Neural crest cell (in vitro differentiated cells): Measurements from ENCODE around the gene COL5A1. TPM values are rescaled to one million over a fixed set of nuclear protein-coding genes. Genes with fewer than 3 reads are reported as not detected.

Source experiments
- DNase-seq: peaks from one replicate; pipeline ENCODE4 v3.0.0; 2021; ENCODE audit warnings: low read depth, mixed read lengths, low spot score
- H3K27ac Mint-ChIP-seq: one replicate; pipeline ENCODE4 v1.8.0; 2021; ENCODE audit warnings: mild to moderate bottlenecking, mixed read lengths; ENCODE audit not compliant: unreplicated experiment
- H3K27me3 Mint-ChIP-seq: 2 replicates; pipeline ENCODE4 v1.8.0; 2021; ENCODE audit warnings: low read depth, mild to moderate bottlenecking, mixed read lengths
- H3K36me3 Mint-ChIP-seq: 2 replicates; pipeline ENCODE4 v1.8.0; 2021; ENCODE audit warnings: low read depth, mild to moderate bottlenecking, mixed read lengths
- H3K4me1 Mint-ChIP-seq: 2 replicates; pipeline ENCODE4 v1.8.0; 2021; ENCODE audit warnings: mixed read lengths
- H3K4me3 Mint-ChIP-seq: one replicate; pipeline ENCODE4 v1.8.0; 2021; ENCODE audit warnings: mild to moderate bottlenecking, mixed read lengths
- H3K9me3 Mint-ChIP-seq: 2 replicates; pipeline ENCODE4 v1.8.0; 2021; ENCODE audit warnings: mixed read lengths
- total RNA-seq: library from RNA; stranded (reverse); gene quantifications from 2 replicates; pipeline ENCODE4 v1.2.1, GENCODE V29; 2021
- TF ChIP-seq, protein P1 (sequence below): fragments of 200-600 bp; sonication (generic); conservative IDR thresholded peaks from 2 replicates; pipeline ENCODE4 v1.5.0; 2021; ENCODE audit warnings: antibody characterized with exemption, mild to moderate bottlenecking

COL5A1 gene
- total RNA-seq, 1 donor from 2014 or later, result 19.4 TPM

DNA sequence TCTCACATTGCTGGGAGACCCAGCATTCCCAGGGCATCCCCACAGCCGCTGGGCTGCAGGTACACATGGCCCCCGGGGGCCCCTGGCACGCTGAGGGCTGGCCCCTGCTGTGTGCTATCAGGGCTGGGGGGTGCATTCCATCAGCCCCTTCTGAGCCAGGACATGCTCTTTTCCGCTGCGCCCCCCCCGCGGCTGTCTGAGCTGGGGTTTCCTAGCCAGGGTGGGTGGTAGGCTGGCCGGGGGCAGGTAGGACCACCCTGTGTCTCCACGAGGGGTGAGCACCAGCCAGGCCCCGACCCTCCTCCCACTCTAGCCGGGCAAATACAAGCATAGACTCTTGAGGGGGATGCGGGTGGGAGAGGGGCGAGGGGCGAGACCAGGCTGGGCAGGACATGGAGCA is 180.9 kb downstream of the COL5A1 start:
- no peak for DNase-seq
- no peaks in the 10 kb centered on the region for H3K36me3 Mint-ChIP-seq
- no peak overlapping the region for H3K4me3 Mint-ChIP-seq
- no peak overlapping the region for H3K27ac Mint-ChIP-seq
- no peaks in the 10 kb centered on the region for H3K27me3 Mint-ChIP-seq
- H3K9me3 Mint-ChIP-seq, result no peaks in the 10 kb centered on the region
- TF ChIP-seq, protein P1, sequence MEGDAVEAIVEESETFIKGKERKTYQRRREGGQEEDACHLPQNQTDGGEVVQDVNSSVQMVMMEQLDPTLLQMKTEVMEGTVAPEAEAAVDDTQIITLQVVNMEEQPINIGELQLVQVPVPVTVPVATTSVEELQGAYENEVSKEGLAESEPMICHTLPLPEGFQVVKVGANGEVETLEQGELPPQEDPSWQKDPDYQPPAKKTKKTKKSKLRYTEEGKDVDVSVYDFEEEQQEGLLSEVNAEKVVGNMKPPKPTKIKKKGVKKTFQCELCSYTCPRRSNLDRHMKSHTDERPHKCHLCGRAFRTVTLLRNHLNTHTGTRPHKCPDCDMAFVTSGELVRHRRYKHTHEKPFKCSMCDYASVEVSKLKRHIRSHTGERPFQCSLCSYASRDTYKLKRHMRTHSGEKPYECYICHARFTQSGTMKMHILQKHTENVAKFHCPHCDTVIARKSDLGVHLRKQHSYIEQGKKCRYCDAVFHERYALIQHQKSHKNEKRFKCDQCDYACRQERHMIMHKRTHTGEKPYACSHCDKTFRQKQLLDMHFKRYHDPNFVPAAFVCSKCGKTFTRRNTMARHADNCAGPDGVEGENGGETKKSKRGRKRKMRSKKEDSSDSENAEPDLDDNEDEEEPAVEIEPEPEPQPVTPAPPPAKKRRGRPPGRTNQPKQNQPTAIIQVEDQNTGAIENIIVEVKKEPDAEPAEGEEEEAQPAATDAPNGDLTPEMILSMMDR, result no peak
- no peaks in the 10 kb centered on the region for H3K4me1 Mint-ChIP-seq

DNA sequence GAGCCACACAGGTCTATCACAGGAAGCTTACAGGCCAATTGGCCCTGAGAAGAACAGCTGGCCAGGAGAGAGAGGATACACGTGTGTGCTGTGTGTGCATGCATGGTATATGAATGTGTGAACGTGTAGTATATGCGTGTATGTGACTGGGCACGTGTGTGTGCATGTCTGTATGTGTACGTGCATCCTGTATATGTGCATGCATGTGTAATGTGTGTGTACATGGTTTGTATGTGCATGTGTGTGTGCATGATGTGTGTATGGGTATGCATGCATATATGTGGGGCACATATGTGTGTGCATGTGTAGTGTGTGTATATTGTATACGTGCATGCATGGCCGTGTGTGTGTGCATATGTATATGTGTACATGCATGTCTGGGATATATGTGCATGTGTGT is 182.0 kb downstream of the COL5A1 start:
- DNase-seq, result no peak
- TF ChIP-seq, protein P1, result no peak
- H3K27me3 Mint-ChIP-seq, result no peaks in the 10 kb centered on the region
- H3K4me1 Mint-ChIP-seq, result no peaks in the 10 kb centered on the region
- no peaks in the 10 kb centered on the region for H3K36me3 Mint-ChIP-seq
- no peak overlapping the region for H3K27ac Mint-ChIP-seq
- H3K9me3 Mint-ChIP-seq, result no peaks in the 10 kb centered on the region
- H3K4me3 Mint-ChIP-seq, result no peak overlapping the region

DNA sequence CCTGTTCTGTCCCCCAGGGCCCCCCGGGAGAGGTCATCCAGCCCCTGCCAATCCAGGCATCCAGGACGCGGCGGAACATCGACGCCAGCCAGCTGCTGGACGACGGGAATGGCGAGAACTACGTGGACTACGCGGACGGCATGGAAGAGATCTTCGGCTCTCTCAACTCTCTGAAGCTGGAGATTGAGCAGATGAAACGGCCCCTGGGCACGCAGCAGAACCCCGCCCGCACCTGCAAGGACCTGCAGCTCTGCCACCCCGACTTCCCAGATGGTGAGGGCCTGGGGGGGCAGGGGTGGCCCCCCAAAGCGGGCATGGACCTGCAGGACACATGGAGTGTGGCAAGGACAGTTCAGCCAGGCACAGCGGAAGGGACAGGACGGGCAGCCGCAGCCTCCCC is 183.0 kb downstream of the COL5A1 start:
- Mint-ChIP-seq H3K27ac (no peak overlapping the region), H3K36me3 (no peaks in the 10 kb centered on the region), H3K9me3 (no peaks in the 10 kb centered on the region), H3K27me3 (no peaks in the 10 kb centered on the region), H3K4me1 (no peaks in the 10 kb centered on the region), H3K4me3 (no peak overlapping the region)
- DNase-seq, result no peak
- TF ChIP-seq, protein P1, result no peak

DNA sequence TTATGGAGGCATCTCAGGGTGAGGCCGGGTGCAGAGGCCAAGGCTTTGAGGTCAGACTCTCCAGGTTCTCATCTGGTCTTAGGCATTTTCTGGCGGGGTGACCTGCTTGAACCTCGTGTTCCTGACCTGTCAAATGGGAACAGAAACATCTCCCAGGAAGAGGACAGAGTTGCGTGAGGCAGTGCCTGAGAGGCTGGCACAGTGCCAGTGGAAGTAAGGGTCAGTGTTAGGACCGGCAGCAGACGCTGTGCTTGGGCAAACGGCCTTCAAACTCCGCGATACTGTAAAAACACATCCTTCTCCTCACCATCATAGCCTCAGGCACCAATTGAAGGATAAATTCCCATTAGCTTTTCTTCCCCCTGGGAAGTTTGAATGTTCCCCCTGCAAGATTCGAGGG is 183.4 kb downstream of the COL5A1 start:
- no peaks in the 10 kb centered on the region for H3K4me1 Mint-ChIP-seq
- no peaks in the 10 kb centered on the region for H3K9me3 Mint-ChIP-seq
- H3K27ac Mint-ChIP-seq, result no peak overlapping the region

DNA sequence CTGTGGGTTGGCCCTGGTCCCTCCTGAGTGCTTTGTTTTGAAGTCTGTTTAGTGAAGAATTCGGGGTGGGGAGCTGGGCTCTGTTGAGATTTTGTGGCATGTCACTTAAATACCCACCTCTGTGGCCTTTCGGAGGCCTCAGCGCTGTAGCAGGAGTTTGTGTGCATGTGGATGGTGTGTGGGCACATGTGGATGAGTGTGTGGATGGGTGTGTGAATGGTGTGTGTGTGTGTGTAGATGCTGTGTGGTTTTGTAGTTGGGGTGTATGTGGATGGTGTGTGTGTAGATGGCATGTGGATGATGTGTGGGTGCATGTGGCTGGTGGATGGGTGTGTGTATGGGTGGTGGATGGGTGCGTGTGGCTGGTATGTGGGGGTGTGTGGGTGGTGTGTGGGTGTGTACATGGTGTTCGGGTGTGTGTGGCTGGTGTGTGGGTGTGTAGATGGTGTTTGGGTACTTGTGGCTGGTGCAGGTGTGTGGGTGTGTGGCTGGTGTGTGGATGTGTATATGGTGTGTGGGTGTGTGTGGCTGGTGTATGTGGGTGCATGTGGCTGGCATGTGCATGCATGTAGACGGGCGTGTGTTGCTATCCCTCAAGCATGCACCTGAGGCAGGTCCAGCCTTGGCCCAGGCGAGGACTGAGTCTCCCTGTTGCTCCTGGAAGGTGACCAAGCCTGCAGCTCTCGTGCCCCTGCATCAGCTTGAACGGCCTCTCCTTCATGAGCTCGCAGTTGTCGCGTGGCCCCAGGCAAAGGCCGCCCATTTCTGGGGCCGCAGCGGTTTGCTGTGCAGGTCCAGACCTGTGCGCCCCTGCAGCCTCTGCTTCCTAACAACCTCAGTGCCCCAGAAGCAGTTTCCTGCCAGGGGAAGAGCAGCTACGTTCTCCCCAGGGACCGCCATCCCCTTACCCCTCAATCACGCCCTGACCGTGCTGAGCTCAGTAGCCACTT is 185.0 kb downstream of the COL5A1 start:
- Mint-ChIP-seq H3K27me3 (no peaks in the 10 kb centered on the region), H3K4me1 (no peaks in the 10 kb centered on the region), H3K27ac (peak overlapping the region; percentile 53), H3K36me3 (no peaks in the 10 kb centered on the region), H3K4me3 (no peak overlapping the region), H3K9me3 (no peaks in the 10 kb centered on the region)
- DNase-seq, result no peak
- TF ChIP-seq, protein P1, result no peak

More for the DNA sequence above, 183.4 kb downstream of the COL5A1 start:
- Mint-ChIP-seq H3K4me3 (no peak overlapping the region), H3K36me3 (no peaks in the 10 kb centered on the region), H3K27me3 (no peaks in the 10 kb centered on the region)
- TF ChIP-seq, protein P1, result no peak
- DNase-seq, result no peak
